Measurements from ENCODE around the gene RFX1.
"Not testable (repeated sequence)": the region's sequence is repeated elsewhere in the genome, so short reads cannot be mapped to it uniquely, and the experiment has no call there.

The RFX1 gene

GRCh38 chr19:13978351-13979243 is 27.5 kb downstream of the RFX1 start:
- peak; percentile 94 for DNase-seq (ENCODE audit: low spot score)

GRCh38 chr19:13977803-13978202 is 28.3 kb downstream of the RFX1 start:
- no peak for DNase-seq (ENCODE audit: low spot score)

- DNase-seq (ENCODE audit: low spot score): no peak
Measured at GRCh38 chr19:13976446-13976845, 29.7 kb downstream of the RFX1 start.

GRCh38 chr19:13975870-13976269 is 30.2 kb downstream of the RFX1 start:
- no peak for DNase-seq (ENCODE audit: low spot score)

GRCh38 chr19:13974073-13974472 is 32.0 kb downstream of the RFX1 start:
- DNase-seq (ENCODE audit: low spot score): peak; percentile 93

GRCh38 chr19:13973479-13973878 is 32.6 kb downstream of the RFX1 start:
- DNase-seq (ENCODE audit: low spot score): not testable (repeated sequence)

- no peak for DNase-seq (ENCODE audit: low spot score)
Measured at GRCh38 chr19:13972368-13973155, 33.6 kb downstream of the RFX1 start.

GRCh38 chr19:13971868-13972267 is 34.3 kb downstream of the RFX1 start:
- DNase-seq (ENCODE audit: low spot score): not testable (repeated sequence)

GRCh38 chr19:13969897-13970296 is 36.2 kb downstream of the RFX1 start:
- DNase-seq (ENCODE audit: low spot score): no peak

- DNase-seq (ENCODE audit: low spot score): no peak
Measured at GRCh38 chr19:13968999-13969398, 37.1 kb downstream of the RFX1 start.

- DNase-seq (ENCODE audit: low spot score): no peak
Measured at GRCh38 chr19:13968383-13968935, 37.7 kb downstream of the RFX1 start.

GRCh38 chr19:13967206-13967605 is 38.9 kb downstream of the RFX1 start:
- DNase-seq (ENCODE audit: low spot score): not testable (repeated sequence)

- DNase-seq (ENCODE audit: low spot score): no peak
Measured at GRCh38 chr19:13966684-13967128, 39.4 kb downstream of the RFX1 start.

GRCh38 chr19:13965926-13966683 is 40.0 kb downstream of the RFX1 start:
- no peak for DNase-seq (ENCODE audit: low spot score)

- no peak for DNase-seq (ENCODE audit: low spot score)
Measured at GRCh38 chr19:13965377-13965896, 40.7 kb downstream of the RFX1 start.

GRCh38 chr19:13964776-13965175 is 41.3 kb downstream of the RFX1 start:
- DNase-seq (ENCODE audit: low spot score): no peak

GRCh38 chr19:13963603-13964105 is 42.5 kb downstream of the RFX1 start:
- DNase-seq (ENCODE audit: low spot score): no peak

- DNase-seq (ENCODE audit: low spot score): peak; percentile 62
Measured at GRCh38 chr19:13962699-13963602, 43.2 kb downstream of the RFX1 start.

- peak; percentile 85 for DNase-seq (ENCODE audit: low spot score)
Measured at GRCh38 chr19:13961826-13962698, 44.1 kb downstream of the RFX1 start.

All from iPS-NIHi11 (cell line).